Lower lobe of right lung (tissue), 2 donors: ENCODE measurements around the gene MTTP. TPM values are rescaled to one million over a fixed set of nuclear protein-coding genes. Genes with fewer than 3 reads are reported as not detected.

Source experiments
- ATAC-seq, 2 donors: fragments of 200-7000 bp; cut with Tn5 transposase; one replicate each; pipeline ENCODE4 v1.9.1; 2020 to 2022; ENCODE audit warnings: mild to moderate bottlenecking in 2 of 2, moderate library complexity in 2 of 2
- DNase-seq: peaks from one replicate; pipeline ENCODE4 v3.0.0-alpha.2; 2020
- H3K27ac ChIP-seq: fragments of 200-600 bp; one replicate; pipeline ENCODE4 v1.8.0; 2022
- H3K27me3 ChIP-seq: fragments of 200-600 bp; one replicate; pipeline ENCODE4 v1.8.0; 2022; ENCODE audit warnings: low read depth
- H3K36me3 ChIP-seq: fragments of 200-600 bp; one replicate; pipeline ENCODE4 v1.8.0; 2022; ENCODE audit warnings: mild to moderate bottlenecking
- H3K4me1 ChIP-seq: fragments of 200-600 bp; one replicate; pipeline ENCODE4 v1.8.0; 2022
- H3K4me3 ChIP-seq: fragments of 200-600 bp; one replicate; pipeline ENCODE4 v1.8.0; 2022; ENCODE audit warnings: mild to moderate bottlenecking
- H3K9me3 ChIP-seq: fragments of 200-600 bp; one replicate; pipeline ENCODE4 v1.8.0; 2022
- CTCF ChIP-seq: fragments of 200-600 bp; IDR thresholded peaks from one replicate; pipeline ENCODE4 v1.8.0; 2022; ENCODE audit warnings: antibody characterized with exemption, mild to moderate bottlenecking
- intact Hi-C: fragments of 100-400 bp; cut with DNase I; formaldehyde crosslinking; loops from one replicate; pipeline ENCODE4 v1.11.0; 2022
- total RNA-seq: library from RNA; stranded (reverse); fragmentation: NEBNext Ultra II Directional; extraction: Animal tissue kit (Norgen Biotek cat#: 25700); gene quantifications from one replicate; pipeline ENCODE4 v1.2.1, GENCODE V29; 2021
- donor health status: DM: no; HTN: yes; CAD: no; lungs with severe emphysema.

MTTP gene
- total RNA-seq, 1 donor from 2014 or later: 0.15 TPM

- no peak overlapping the region for H3K27ac ChIP-seq
- no peaks in the 10 kb centered on the region for H3K27me3 ChIP-seq
- DNase-seq (no peak), ATAC-seq (no peak)
- H3K4me3 ChIP-seq: no peak overlapping the region
- no peaks in the 10 kb centered on the region for H3K36me3 ChIP-seq
- TF ChIP-seq CTCF: no peak
- intact Hi-C loops: no loop called here
- no peaks in the 10 kb centered on the region for H3K9me3 ChIP-seq
- H3K4me1 ChIP-seq: no peaks in the 10 kb centered on the region
Measured at GRCh38 chr4:99630857-99631360, 56.3 kb downstream of the MTTP start.

GRCh38 chr4:99633772-99634171 is 59.1 kb downstream of the MTTP start:
- TF ChIP-seq CTCF: no peak
- Histone ChIP-seq H3K9me3 (no peaks in the 10 kb centered on the region), H3K4me3 (no peak overlapping the region), H3K27ac (no peak overlapping the region), H3K36me3 (no peaks in the 10 kb centered on the region), H3K4me1 (no peaks in the 10 kb centered on the region), H3K27me3 (no peaks in the 10 kb centered on the region)
- intact Hi-C loops: no loop called here
- ATAC-seq (no peak), DNase-seq (no peak)

GRCh38 chr4:99634742-99635360 is 60.2 kb downstream of the MTTP start:
- no peaks in the 10 kb centered on the region for H3K4me1 ChIP-seq
- no peak overlapping the region for H3K27ac ChIP-seq
- no peak overlapping the region for H3K4me3 ChIP-seq
- H3K9me3 ChIP-seq: no peaks in the 10 kb centered on the region
- H3K27me3 ChIP-seq: no peaks in the 10 kb centered on the region
- TF ChIP-seq CTCF: no peak
- intact Hi-C loops: no loop called here
- H3K36me3 ChIP-seq: no peaks in the 10 kb centered on the region
- DNase-seq: no peak
- ATAC-seq: no peak

GRCh38 chr4:99635601-99636000 is 61.0 kb downstream of the MTTP start:
- Histone ChIP-seq H3K27me3 (no peaks in the 10 kb centered on the region), H3K36me3 (no peaks in the 10 kb centered on the region), H3K9me3 (no peaks in the 10 kb centered on the region), H3K4me3 (no peak overlapping the region), H3K27ac (no peak overlapping the region), H3K4me1 (no peaks in the 10 kb centered on the region)
- intact Hi-C loops: no loop called here
- ATAC-seq (no peak), DNase-seq (no peak)
- TF ChIP-seq CTCF: no peak

- intact Hi-C loops: no loop called here
Measured at GRCh38 chr4:99636422-99636821, 61.8 kb downstream of the MTTP start.

More at GRCh38 chr4:99636422-99636821, 61.8 kb downstream of the MTTP start:
- no peak for TF ChIP-seq CTCF
- Histone ChIP-seq H3K27me3 (no peaks in the 10 kb centered on the region), H3K4me3 (no peak overlapping the region), H3K27ac (no peak overlapping the region), H3K4me1 (no peaks in the 10 kb centered on the region), H3K36me3 (no peaks in the 10 kb centered on the region), H3K9me3 (no peaks in the 10 kb centered on the region)
- DNase-seq (no peak), ATAC-seq (no peak)
